ENCODE results near the gene ID2.
A peak's percentile ranks its signal among the peaks of the same experiment; 100 is the strongest.

The ID2 gene, protein sequence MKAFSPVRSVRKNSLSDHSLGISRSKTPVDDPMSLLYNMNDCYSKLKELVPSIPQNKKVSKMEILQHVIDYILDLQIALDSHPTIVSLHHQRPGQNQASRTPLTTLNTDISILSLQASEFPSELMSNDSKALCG

DNA sequence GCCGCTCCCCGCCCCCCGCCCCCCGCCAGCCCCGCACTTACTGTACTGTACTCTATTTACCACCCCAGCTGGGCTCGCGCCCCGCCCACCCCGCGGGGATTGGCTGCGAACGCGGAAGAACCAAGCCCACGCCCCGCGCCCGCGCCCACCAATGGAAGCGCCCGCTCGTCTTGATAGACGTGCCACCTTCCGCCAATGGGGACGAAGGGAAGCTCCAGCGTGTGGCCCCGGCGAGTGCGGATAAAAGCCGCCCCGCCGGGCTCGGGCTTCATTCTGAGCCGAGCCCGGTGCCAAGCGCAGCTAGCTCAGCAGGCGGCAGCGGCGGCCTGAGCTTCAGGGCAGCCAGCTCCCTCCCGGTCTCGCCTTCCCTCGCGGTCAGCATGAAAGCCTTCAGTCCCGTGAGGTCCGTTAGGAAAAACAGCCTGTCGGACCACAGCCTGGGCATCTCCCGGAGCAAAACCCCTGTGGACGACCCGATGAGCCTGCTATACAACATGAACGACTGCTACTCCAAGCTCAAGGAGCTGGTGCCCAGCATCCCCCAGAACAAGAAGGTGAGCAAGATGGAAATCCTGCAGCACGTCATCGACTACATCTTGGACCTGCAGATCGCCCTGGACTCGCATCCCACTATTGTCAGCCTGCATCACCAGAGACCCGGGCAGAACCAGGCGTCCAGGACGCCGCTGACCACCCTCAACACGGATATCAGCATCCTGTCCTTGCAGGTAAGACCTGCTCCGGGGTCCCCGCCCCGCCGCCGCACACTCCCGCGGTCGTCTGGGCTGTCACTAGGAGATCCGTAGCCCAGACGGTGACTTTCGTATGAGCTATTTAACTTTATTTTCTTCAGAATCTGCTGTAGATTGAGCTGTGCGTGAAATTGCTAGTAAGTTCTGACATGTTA lies at the start of gene ID2:
ID2 (plus strand) TSS at position 271 of the 907 bp plus-strand sequence; CDS start at position 381, 110 bp downstream.
- peak; percentile 97 for DNase-seq (ENCODE audit: low spot score)

DNA sequence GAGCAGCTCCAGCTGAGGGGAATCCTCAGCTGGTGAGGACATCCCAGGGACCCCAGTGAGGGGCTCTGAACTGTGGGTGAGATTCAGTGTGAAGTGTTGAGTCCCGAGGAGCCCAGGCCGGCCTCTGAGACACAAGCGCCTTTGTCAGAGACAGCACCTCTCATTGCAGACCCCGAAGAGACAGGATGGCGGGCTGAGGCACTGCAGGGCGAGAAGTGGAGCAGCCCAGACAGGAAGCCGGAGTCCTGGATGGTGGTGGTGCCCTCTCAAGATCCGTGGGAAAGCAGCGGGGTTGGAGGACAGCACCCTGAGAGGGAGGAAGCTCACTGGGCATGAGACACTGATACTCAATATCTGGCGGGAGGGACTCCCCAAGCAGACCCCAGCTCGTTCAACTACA lies 49.1 kb upstream of the ID2 start:
- DNase-seq (ENCODE audit: low spot score): no peak

DNA sequence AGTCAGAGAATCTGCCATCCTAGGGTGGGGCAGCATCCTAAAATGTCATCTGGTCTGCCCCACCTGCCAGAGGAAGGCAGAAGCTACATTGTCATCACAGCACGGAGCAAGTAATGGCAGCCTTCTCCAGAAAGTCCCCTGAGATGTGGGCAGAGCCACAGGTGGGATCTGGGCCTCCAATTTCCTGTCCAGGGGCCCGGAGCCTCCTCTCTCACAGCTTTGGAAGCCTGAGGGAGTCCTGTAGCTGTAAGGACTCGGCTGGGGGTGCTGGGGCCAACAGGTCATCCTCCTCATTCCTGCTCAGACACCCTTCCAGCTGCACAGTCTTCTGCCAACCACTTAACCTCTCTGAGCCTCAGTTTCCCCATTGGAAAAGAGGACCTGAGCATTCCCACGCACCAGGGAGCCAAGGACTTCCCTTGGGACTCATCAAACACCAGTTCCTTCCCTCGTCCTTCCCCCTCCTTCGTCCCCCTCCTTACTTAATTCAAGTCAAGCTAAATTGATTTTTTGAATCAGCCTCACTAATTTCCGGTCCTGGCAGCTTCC lies 48.6 kb upstream of the ID2 start:
- no peak for DNase-seq (ENCODE audit: low spot score)

DNA sequence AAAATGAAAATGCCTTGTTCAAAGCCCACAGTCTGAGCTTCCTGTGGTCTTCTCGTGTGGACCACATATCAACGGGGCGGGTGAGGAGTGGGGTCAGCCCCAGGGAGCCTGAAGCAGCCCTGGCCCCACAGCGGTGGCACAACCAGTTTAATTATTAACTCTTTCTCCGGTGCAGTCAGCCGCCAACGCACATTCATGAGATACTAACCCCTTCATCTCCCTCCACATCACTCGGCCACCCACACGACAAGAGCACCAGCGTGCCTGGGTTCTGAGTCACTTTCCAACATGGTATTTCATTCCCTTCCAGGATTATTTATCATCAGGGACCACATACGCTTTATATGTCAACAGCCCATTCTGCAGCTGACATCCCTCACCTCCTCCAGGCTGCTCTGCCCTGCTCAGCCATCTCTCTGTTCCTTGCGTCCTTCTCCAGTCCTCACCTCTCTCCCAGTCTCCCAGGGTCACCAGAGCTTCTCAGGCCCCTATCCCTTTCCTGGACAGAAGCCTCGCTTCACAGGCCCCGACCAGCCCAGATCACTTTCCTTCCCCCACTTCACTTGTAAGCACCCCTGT lies 48.0 kb upstream of the ID2 start:
- peak; percentile 69 for DNase-seq (ENCODE audit: low spot score)

DNA sequence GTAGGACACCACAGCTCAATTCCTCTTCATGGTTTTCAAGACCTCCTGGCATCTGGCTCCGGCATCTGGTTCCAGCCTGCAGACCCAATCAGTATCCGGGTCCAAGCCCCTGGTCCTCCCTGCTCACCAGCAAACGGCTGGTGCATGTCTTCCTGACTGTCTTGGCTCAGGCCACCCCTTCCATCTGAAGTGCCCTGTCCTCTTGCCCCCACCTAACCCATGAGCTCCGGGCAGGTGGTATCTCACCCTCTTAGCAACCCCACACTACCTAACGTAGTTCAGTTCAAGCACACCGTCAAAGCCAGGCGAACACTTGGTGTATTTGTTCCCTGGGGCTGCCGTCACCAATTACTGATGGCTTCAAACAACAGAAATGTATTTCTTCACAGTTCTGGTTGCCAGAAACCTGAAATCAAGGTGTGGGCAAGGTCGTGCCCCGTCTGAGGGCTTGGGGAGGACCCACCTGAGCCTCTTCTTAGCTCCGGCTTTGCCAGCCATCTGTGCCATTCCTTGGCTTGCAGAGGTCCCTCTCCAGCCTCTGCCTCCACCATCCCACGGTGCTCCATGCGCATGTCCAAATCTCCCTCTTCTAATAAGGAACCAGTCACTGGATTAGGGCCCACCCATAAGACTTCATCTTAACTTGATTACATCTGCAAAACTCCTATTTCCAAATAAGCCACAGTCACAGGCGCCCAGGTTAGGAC lies 47.2 kb upstream of the ID2 start:
- no peak for DNase-seq (ENCODE audit: low spot score)

DNA sequence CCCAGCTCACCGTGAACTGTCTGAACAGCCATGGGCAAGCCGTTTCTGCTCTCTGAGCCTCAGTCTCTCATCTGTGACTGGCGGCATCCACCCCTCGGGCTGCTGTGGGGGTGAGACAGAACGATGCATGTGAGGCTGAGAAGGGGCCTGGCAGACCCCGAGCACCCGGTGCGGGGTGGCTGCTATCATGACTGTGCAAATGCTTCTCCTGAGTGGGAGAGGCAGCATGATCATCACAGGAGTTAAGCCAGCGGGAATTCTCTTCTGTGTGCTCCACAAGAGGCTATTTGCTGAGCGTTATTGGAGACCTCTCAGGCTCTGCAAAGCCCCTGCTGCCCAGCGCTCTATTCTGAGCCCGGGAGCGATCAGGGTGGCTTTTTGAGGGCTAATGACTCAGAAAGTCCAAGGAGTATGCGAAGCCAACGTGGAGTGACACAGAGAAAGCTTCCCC lies 45.8 kb upstream of the ID2 start:
- no peak for DNase-seq (ENCODE audit: low spot score)

DNA sequence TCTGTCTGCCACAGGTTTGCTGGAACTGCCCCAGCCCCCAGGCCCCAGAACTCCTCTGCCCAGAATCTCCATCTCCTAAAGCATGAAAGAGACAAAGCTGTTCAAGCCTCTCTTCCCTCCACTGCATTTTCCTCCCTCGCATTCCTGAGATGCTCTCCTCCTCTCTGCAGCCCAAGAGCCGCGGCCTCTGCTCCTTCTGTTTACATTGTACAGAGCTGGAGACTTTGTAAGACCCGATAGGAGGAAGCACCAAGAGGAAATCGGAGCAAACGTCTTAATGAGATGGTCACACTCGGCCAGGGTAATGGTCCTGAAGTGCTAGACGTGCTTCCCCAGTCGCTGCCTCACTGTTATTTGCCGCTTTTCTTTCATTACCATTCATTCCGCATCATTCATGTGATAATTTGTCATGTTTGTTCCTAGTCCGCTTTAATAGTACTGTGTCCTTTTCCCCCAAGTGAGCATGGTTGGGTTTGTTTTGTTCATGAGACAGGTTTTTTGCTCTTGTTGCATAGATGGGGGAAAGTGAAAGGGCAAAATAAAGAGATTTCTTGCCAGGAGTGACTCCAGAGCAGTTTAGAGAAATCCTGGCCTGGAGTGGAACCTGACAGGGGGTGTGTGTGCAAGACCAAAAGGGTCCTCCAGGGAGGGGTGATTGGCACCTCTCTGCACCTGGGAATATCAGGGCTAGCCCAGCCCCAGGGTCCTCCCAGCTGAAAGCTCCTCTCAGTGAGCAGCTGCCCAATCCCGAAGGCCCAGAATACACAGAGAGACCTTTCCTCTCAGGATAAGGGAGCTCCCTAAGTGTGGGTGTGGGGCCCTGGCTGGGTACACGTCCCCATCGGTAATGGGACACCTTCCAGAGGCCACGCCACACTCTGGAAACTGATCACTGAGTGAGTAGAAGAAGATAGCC lies 44.9 kb upstream of the ID2 start:
- DNase-seq (ENCODE audit: low spot score): no peak

DNA sequence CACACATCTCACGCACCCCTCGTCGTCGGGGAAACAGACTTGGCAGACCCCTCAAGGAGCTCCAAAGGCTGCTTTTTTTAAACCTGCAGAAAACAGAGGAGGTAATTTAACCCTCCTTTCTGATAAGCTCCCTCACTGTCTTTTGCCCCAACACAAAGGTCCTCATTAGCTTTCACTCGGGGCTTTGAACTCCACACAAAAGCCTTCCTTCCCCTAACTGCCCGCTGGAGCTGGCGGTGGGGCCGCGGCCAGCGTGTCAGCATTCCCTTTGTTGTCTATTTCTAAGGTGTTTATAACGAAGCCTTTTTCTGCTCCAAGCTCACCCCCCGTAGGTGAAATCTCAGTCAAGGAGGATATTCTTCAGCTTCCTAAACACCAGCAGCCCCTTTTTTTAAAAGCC lies 43.5 kb upstream of the ID2 start:
- DNase-seq (ENCODE audit: low spot score): no peak

DNA sequence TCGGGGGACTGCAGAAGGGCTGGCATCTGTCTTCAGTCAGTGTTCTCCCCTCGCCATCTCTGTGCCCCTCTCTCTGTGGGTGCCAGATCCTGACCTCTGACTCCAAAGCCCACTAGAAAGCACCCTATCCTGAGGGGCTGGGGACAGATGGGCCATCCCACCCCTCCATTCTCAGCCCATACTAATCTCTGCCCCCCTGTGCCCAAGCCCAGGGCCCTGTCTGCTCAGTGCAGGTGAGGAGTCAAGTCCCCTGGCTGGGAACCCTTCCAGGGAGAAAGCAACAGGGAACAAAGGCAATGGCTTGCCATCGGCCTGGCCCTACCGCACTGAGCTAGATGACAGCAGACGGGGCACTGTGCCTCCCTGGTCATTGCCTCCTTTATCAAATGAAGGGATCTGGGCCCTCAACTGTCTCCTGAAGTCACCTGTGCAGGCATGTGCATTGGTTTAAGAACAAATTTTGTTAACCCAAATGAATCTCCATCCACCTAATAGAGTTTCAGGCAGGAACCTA lies 42.7 kb upstream of the ID2 start:
- no peak for DNase-seq (ENCODE audit: low spot score)

DNA sequence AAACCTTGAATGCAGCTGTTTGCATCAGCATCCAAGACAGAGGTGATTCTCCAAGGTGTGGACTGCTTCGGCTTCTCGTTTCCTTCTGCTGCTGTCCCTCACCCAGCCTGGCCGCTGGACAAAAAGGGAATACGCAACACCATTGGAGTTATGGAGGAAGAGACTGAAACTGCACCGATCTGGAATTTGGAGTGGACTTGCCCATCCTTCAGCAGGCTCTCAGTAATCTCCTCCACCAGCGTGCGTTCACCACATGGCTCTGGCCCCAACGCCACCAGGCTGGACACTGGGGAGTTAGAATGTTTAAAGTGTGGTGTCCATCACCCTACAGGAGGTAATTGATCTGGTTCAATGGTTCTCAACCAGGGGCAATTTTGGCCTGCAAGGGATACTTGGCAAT lies 41.4 kb upstream of the ID2 start:
- DNase-seq (ENCODE audit: low spot score): no peak

DNA sequence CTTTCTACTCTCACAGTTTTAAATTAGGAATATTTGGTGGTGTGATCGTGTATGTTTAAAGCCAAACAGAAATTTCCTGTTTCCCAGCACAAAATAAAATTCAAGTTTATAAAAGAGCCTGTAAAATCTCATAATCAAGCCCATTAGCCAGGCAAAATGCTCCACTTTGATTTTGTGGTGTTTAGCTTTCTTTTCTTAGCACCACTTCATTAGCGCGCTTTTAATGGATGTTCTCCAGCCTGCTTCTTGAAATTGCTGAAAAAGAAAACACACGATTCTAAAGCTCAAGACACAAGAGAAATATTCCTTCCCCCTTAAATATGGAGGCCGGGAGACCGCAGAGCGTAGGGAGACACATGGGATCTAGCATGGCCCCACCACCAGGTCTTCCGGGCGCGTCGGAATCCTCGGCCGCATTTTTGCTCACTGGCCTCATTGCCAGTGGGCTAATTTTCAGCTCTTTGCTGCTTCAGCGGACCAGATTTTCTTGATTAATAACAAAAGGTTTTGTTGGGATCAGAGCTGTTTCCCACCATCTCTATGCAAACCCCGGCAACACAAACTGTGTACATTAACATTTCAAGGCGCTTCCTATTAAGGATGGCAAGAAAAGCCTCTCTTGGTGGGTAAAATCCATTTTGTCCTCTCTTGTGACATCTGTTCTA lies 40.4 kb upstream of the ID2 start:
- no peak for DNase-seq (ENCODE audit: low spot score)

DNA sequence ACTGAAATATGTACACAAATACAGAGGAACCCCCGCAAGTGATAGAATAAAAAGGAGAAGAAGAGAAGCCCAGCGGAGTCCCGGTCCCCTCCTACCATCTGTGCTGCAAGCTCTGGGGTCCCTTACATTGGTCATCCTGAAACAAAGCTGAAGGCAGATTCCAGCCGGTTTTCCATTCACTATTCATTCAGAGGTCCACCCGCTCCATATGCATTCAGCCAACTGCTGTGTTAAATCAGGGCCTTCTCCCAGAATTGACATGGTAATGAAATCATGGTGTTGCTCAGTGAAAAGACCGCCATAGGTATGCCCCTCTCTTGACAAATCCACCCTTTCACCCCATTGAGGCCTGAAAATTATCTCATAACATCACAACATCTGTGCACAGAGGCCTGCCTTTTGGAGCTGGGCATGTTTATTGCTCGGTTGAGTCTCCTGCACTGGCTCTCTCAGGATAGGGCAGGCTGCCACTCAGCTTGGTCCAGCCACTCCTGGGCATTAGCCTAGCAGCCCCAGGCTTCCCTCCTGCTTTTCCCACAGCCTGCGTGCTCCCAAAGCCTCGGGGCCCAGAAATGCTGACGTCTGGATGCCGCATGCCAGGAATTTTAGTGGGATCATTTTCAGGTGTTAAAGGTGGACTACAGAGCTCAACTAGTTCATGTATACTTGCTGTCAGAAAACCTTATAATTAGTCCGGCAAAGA lies 39.3 kb upstream of the ID2 start:
- DNase-seq (ENCODE audit: low spot score): no peak

DNA sequence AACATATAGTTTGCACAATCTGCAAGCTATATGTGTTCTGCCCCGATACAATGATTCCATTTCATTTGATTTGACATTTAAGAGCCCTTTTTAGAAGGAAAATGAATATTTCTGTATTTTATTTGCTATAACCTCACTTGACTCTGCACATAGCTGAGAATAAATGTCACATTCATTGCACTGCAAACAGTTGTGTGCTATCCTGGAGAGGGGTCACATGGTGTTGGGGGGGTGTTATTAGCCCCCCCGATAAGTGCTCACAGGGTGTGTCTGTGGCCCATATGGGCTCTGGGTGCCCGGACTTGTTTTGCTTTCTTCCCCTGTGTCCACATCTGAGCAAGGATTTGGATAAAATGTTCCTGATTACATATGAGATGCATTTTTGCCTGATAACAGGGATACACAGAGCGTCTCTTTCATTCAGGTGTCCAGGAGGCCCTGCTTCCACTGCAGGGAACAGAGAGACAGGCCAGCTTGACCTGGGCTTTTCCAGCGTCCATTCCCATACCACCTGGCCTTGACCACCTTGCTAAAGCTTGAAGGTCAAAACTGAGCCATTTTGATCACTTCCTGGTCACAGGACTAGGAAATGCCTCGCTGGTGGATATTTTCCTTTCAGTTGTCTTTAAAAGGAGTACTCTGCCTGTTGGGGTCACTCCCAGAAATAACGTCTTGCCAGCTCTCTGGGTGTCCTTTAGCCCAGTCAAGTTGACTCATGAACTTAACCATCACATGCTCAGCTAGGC lies 38.4 kb upstream of the ID2 start:
- no peak for DNase-seq (ENCODE audit: low spot score)

DNA sequence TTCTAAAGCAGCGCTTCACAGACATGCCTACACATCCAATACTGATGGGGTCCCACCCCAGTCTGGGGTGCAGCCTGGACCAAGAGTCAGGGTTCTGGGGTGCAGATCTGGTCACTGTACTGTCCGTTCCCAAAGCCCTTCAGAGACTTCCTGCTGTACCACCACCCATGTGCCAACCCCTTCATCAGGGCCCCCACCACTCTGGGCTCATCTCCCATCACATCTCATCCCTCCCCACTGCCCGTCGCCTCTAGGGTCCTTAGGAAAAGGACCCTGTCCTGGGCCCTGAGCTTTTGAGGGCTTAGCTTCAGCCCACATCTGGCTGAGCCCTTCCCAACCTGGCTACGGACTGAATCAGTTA lies 37.9 kb upstream of the ID2 start:
- no peak for DNase-seq (ENCODE audit: low spot score)

DNA sequence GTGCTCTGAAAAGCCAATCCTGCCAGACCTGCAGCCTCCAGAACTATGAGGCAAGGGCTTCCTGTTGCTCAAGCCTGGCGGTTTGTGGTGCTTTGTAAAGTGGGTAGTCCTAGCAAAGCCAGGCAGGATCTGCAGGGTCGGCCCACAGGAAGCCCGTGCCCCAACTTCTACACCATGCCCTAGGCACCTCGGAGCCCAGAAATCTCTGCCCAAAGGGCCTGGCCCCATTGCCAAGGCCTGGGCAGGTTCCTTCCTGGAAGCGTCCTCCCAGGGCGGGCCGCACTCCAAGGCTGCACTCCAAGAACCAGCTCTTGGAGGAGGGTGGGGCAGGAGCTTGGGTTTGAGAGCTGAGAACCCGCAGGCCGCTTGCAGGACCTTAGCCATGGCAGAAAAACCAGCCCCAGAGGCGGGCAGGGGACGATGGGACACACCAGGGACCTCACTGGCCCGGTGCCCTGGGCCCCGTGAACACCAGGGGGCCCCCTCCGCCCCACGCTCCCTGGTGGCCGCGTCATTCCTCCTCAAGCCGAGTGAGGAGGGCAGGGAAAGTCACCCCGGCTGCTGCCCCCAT lies 37.2 kb upstream of the ID2 start:
- DNase-seq (ENCODE audit: low spot score): no peak

DNA sequence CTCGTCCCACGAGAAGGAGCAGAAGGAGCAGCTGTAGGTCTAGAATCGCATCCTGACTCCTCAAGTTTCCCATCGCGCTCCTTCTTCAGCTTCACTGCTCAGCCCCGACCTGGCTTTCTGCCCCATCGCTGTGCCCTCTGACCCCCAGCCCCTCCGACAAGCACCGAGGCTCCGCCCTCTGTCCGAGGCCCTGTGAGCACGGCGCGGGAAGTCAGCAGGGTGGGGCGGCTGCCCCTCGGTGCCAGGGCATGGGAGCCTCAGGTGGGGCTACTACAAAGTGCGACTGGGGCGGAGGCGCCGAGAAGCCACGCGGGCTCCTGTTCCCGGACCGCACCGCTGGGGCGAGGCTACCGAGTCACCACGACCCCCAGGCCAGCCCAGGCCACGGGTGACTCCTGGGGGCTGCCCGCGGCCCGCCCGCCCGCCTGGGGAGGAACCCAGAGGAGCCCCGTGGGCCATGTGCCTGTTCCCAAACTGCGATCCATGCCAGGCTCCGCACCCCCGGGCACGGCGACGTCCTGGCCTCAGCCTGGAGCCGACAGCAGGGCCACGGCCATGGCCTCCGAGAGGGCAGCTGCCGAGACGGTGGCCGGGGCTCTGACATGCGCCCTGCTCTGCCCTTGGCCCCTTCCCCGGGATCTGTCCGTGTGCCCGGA lies 36.6 kb upstream of the ID2 start:
- DNase-seq (ENCODE audit: low spot score): no peak

DNA sequence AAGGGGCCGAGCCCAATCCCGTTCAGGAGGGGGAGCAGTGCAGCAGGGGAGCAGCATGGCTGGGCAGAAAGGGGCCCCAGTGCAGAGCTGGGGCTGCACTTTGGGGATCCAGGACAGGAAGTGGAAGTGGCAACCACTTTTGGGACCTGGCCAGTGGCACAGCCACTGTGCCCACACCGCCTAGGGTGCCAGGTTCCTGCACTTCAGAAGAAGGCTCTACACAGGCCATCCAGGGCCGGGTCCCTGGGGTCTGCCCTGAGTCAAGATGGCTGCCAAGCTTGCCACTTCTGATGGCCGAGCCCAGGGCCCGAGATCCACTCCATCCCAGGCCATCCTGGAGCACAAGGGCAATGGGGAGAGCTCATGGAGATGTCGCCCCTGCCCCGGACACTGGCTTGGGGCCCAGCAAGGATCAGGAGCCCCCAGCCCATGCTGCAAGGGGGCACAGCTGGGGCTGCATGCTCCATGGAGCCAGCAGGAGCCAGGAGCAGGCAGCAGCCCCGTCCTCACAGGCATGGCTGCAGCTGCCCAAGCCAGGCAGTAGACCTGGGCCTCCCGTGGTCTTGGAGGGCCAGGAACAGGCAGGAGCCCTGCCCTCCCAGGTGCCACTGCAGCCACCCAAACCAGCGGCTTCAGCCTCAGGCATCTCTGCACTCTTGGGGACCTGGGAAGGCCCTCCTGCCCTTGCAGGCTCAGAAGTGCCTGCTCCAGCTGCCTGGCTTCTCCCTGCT lies 35.0 kb upstream of the ID2 start:
- DNase-seq (ENCODE audit: low spot score): no peak

DNA sequence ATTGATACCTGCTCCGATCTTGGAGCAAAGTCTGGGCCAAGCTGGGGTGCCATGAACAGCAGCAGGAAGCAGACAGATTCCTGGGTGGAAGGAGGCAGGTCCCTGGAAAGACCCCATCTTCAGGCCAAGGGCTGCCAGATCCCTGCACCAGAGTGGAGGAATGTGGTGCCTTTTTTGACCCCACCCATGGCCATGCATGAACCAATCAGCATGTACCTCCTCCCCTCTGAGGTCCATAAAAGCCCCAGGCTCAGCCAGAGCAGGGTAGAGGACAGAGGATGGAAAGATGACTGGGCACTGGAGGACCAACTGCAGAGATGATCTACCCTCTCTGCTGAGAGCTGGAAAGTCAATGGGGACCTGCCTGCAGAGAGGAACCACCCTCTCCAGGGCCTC lies 34.4 kb upstream of the ID2 start:
- no peak for DNase-seq (ENCODE audit: low spot score)

All from RKO (cell line).